HG03060 (cell line): ENCODE measurements around the gene DNAH12.

ENCODE experiments used
- ATAC-seq: cut with Tn5 transposase; IDR thresholded peaks from one replicate; pipeline ENCODE4 v1.9.1; 2021; ENCODE audit warnings: low read depth, moderate number of reproducible peaks; ENCODE audit not compliant: unreplicated experiment

The DNAH12 gene

DNA sequence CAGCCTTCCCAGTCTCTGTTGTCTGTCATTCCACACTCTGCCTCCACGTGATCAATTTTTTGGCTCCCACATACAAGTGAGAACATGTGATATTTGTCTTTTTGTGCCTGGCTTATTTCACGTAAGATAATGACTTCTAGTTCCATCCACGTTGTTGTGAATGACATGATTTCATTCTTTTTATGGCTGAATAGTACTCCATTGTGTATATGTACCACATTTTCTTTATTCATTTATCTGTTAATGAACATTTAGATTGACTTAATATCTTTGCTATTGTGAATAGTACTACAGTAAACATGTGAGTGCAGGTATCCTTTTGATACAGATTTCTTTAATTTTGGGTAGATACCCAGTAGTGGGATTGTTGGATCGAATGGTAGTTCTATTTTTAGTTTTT, 283.0 kb downstream of the DNAH12 start:
- no peak for ATAC-seq

DNA sequence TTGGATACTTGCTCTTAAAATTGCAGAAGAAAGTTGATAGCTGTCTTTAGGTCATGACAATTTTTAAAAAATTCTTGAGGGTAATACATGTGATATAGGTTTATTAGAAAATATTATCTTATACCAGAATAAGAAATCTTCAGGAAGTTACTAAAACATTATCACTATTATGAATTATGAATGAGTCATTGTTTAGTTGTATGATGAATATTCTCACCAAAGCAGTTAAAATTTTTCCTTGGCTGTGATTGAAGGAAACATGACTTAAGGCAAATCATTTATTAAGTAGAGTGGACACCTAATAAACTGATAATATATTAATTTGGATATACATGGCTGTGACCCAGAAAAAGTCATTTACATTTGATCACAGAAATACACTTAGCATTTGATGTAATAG, 286.5 kb downstream of the DNAH12 start:
- ATAC-seq, result no peak

DNA sequence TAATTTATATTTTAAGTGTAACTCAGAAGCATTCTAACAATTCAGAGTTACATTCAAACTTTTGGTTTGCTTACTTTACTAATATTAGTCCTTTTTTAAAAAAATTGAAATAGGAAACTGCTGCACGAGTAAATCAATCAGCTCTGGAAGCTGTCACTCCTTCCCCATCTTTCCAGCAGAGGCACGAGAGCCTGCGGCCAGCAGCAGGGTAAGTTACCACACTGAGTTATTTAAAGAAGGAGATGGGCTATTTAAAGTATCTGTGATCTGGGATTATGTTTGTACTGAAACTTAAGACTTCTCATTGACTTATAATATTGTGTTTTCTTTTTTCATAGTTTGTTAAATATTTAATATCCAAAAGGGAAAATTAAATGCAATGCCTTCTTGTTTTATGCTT, 287.3 kb downstream of the DNAH12 start:
- ATAC-seq, result no peak

DNA sequence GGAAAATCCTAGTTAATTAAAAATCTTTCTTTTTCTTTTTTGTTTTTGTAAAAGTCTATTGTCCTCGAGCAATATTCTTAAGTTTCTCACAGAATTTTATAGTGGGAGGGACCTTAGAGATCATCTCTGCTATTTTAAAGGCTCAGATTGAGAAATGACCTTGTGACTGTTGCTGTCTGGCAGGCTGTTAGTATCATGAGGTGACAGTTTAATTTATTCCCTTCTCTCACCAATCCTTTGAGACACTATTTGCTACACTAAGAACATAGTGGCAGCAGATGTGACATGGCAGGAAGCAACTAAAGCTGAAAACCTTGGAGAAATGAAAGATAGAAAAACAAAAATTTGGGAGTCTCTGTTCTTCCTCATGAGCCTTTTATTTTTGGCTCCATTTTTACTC, 291.7 kb downstream of the DNAH12 start:
- no peak for ATAC-seq

DNA sequence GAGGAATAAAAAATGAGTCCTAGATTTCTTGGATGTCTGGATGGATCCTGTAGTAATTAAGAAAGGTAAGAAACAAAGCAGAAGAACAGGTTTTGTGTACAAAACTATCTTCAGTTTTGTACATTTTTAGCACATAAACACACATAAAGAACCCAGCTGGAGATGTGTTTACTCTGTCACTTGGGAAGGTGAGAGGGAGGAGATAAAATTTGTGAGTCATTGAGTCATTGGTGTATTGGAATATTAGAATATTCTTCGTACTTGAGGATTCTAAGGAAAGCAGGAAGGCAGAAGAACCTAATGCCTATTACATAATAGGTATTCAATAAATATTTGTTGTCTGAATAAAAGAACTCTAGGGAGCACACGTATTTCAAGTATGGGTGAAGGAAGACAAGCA, 299.2 kb downstream of the DNAH12 start:
- no peak for ATAC-seq
